DMS 273 (cell line): ENCODE measurements around the gene ZC3H18.

Source experiments
- DNase-seq: peaks from one replicate; lab custom pipeline; 2025; ENCODE audit not compliant: unreplicated experiment; lab: John Stamatoyannopoulos, UW

Gene ZC3H18

GRCh38 chr16:88569985-88570690 is at the start of gene ZC3H18:
Gene ZC3H18 (plus strand): TSS chr16:88570403. CDS start chr16:88577124, 6,721 bp downstream.
- DNase-seq, result peak; percentile 99

DNA sequence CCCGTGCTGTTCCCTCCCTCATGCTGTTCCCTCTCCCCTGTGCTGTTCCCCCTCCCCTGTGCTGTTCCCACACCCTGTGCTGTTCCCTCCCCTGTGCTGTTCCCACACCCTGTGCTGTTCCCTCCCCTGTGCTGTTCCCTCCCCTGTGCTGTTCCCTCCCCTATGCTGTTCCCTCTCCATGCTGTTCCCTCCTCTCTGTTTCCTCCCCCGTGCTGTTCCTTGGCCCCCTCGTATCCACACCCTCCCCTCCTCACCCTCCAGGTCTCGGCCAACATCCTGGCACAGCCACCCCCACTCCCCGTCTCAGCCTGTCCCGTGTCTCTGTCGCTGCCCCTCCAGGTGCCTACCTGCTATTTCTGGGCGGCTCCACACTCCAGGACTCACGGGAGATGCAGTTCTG is 48.5 kb upstream of the ZC3H18 start:
- no peak for DNase-seq

DNA sequence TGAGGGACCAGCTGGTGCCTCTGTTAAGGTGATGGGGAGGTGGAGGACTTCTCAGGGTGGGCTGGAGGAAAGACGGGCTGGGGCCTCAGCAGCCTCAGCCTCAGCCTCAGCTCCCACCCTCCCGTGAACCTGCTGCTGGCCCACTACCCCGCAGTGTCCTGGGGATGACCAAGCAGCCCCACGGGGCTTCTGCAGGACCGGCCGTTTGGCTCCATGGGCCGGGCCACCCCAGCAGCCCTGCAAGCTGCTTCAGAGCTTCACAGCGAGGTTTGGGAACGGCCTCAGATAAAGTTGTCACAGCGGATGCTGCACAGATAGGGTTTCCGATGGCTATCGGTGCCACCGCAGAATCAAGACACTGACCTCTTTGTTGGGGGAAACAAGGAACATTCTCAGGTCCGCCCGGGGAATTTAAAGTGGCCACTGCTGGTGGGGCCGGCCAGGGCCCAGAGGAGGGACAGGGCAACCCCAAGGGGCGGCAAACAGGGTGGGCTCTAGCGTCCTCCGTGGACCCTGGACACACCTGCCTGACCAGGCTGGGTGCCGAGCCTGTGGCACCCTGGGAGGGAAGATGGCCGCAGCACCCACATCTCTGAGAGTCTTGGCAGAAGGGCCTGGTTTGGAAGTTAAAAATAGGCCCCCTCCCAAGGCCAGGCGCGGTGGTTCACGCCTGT is 47.8 kb upstream of the ZC3H18 start:
- no peak for DNase-seq

GRCh38 chr16:88523309-88524161 is 46.7 kb upstream of the ZC3H18 start:
- DNase-seq, result peak; percentile 45

- peak; percentile 45 for DNase-seq
Observed at GRCh38 chr16:88524274-88524972, 45.8 kb upstream of the ZC3H18 start.

DNA sequence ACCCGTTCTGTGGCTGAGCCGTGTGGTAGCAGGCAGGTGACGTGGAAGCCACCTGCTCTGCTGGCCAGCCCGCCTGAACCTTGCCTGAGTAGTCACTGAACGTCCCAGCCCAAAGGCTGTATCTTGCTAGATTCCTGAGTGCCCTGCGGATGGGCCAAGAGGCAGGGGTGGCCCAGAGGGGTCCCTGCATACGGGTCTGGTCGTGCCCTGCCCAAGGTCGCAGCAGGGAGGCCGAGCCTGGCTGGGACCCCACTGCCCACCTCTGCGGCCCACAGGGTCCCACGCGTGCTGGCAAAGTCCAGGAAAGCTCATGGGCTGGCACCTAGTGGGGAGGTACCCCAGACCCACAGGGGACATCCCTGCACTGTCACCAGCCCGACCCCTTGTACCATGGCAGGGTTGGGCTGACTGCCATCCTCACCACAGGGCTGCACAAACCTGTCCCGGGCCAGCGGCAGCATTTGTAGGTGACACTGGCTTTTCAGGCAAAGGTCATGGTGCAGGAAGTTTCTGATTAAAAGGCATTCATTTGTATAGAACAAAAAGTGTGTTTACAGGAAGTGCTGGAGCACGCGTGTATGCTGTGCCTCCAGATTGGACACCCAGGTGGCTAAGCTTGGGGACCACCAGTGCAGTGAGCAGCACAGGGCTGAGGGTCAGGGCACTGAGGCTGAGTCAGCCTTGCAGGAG is 45.1 kb upstream of the ZC3H18 start:
- DNase-seq, result no peak

GRCh38 chr16:88525663-88525990 is 44.6 kb upstream of the ZC3H18 start:
- no peak for DNase-seq

GRCh38 chr16:88526008-88526905 is 43.9 kb upstream of the ZC3H18 start:
- DNase-seq, result no peak

GRCh38 chr16:88526906-88527185 is 43.4 kb upstream of the ZC3H18 start:
- DNase-seq, result no peak

DNA sequence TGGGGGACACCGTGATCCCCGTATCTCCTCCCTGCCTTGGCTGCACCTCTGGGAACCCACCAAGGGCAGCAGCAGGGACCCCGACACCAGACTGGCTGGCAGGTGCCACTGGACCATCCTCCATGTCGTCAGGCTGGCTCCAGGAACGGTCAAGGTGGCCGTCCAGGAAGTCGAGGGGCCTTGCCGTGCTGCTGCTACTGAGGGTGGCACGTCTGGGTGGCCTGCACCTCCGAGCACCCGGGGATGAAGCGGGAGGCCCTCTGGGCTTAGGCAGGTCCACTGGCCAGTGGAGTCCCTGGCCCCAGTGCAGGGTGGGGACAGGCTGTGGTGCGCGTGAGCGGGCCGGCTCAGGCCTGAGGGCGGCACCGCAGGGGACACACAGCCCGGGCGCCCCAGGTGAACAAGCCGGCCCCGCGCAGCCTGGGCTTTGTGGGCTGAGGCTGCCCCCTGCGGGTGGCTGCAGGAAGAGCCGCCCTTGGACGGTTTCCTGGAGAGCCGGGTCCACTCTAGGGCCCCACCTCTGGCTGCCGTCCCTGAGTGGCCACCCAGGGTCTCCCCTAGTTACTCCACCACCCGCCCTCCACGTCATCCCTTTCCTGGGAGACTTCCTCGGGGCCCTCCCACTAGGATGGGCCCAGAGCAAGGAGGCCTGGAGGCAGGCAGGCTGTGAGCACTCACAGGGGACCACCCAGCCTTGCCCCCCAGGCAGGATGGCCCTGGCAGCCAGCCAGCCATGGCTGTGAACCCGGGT is 42.8 kb upstream of the ZC3H18 start:
- DNase-seq, result peak; percentile 82

GRCh38 chr16:88527937-88528743 is 42.1 kb upstream of the ZC3H18 start:
- DNase-seq, result no peak

- DNase-seq, result no peak
Observed at GRCh38 chr16:88528902-88529318, 41.3 kb upstream of the ZC3H18 start.

DNA sequence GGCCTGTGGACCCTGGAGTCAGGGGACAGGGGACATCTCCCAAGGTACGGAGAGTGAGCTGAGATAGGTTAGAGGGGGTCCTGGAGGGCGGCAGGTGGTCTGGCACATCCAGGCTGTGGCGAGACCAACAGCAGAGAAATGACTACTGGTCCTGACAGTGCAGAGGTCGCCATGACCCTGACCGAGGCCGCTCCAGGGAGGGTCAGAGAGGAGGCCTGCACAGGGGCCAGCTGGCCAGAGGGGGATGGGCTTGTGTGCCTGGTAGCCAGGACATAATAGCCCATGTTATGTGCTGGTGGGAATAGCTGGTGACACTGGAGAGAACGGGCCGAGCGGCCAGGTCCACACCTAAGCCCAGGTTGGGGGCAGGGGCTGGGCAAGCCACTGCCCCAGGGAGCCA is 40.6 kb upstream of the ZC3H18 start:
- no peak for DNase-seq

DNA sequence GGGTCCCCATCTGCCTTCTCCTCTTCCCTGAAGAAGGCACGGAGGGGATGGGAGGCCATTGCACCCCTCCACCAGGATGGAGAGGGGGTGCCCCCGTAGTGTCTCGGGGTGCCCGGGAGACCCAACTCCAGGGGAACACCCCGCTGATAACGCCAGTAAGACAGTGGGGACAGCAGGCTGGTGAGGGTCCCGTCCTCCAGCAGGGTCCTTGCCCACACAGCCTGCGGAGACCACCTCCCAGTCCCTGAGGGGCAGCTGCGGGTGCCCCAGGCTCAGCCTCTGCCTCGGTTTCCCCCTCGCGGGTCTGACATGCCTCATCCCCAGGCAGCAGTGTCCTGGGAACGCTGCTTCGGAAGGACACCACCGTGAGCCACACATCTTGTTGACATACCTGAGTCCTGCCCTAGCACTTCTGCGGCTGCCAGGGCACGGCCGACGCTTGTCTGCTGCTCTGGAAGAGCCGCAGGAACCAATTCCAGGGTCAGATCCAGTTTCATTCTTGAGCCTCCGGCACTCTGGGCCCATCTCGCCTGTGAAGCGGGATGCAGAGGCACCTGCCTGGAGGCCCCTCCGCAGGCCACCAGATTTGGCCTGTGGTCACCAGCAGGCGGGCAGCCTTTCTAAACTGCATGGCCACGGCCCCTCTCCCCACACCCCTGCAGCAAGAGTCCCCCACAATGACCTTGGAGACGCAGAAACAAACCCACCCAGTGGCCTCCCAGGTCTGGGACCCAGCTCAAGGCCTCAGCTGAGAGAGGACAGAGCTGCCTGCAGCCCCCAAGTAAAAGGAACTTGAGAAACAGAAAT is 39.9 kb upstream of the ZC3H18 start:
- no peak for DNase-seq

- peak; percentile 42 for DNase-seq
Observed at GRCh38 chr16:88530858-88531203, 39.4 kb upstream of the ZC3H18 start.

- no peak for DNase-seq
Observed at GRCh38 chr16:88531346-88531745, 38.9 kb upstream of the ZC3H18 start.

- DNase-seq, result no peak
Observed at GRCh38 chr16:88531931-88532433, 38.2 kb upstream of the ZC3H18 start.
